Psoas muscle (tissue), 8 donors: ENCODE measurements around the gene DNAJB12. TPM values are rescaled to one million over a fixed set of nuclear protein-coding genes. Genes with fewer than 3 reads are reported as not detected.
"Not testable (repeated sequence)": the region's sequence is repeated elsewhere in the genome, so short reads cannot be mapped to it uniquely, and the experiment has no call there.

Source experiments
- ATAC-seq, 4 donors: fragments of 200-7000 bp; cut with Tn5 transposase; one replicate each; pipeline ENCODE4 v1.9.1; 2020; ENCODE audit warnings: moderate library complexity in 3 of 4, mild to moderate bottlenecking in 2 of 4
- DNase-seq, 2 donors: peaks; one replicate each; pipeline ENCODE4 v3.0.0-alpha.2; 2020
- H3K27ac ChIP-seq: fragments of 200-600 bp; one replicate; pipeline ENCODE4 v1.8.0; 2022
- H3K27me3 ChIP-seq, 3 donors: fragments of 200-600 bp in 1 of 3; one replicate each; pipeline versions ENCODE4 v1.6.1 to v1.8.0; 2013 to 2022; ENCODE audit warnings: low read length in 2 of 3, mild to moderate bottlenecking in 2 of 3, moderate library complexity in 1 of 3; ENCODE audit not compliant: insufficient read depth in 3 of 3
- H3K36me3 ChIP-seq, 2 donors: fragments of 200-600 bp in 1 of 2; one replicate each; pipeline versions ENCODE4 v1.6.1 to v1.8.0; 2013 to 2022; ENCODE audit warnings: low read depth in 1 of 2, mild to moderate bottlenecking in 1 of 2, moderate library complexity in 1 of 2; ENCODE audit not compliant: insufficient read depth in 1 of 2
- H3K4me1 ChIP-seq: fragments of 200-600 bp; one replicate; pipeline ENCODE4 v1.8.0; 2022
- H3K4me3 ChIP-seq: fragments of 200-600 bp; one replicate; pipeline ENCODE4 v1.8.0; 2022; ENCODE audit warnings: mild to moderate bottlenecking
- H3K9me3 ChIP-seq: fragments of 200-600 bp; one replicate; pipeline ENCODE4 v1.8.0; 2022
- CTCF ChIP-seq: fragments of 200-600 bp; IDR thresholded peaks from one replicate; pipeline ENCODE4 v1.8.0; 2022; ENCODE audit warnings: antibody characterized with exemption
- WGBS, 3 donors: extraction: QIAGEN DNeasy Blood & Tissue Kit; methylation state at CpG; one replicate each; pipeline versions ENCODE4 v1.1.6 to v1.1.7; 2013; 5-methylcytosine and 5-hydroxymethylcytosine counted together
- intact Hi-C, 2 donors: fragments of 100-400 bp; cut with DNase I; formaldehyde crosslinking; loops; one replicate each; pipeline versions ENCODE4 v1.11.0 to v1.14.2; 2022
- long read RNA-seq, 2 donors: library from polyadenylated mRNA; unstranded; transcript quantifications; one replicate each; pipeline ENCODE4 v2.0.0, GENCODE V29; 2021
- polyA plus RNA-seq, 3 donors: library from polyadenylated mRNA; stranded (reverse); fragments of 200-250 nt; gene quantifications; one replicate each; pipeline ENCODE4 v1.2.3, GENCODE V29; 2013
- total RNA-seq, 4 donors: library from RNA; stranded (reverse); fragmentation: NEBNext Ultra II Directional in 2 of 4; extraction: Animal tissue kit (Norgen Biotek cat#: 25700) in 2 of 4; gene quantifications; one replicate each; pipeline versions ENCODE4 v1.2.1 to v1.2.4, GENCODE V29; 2021 to 2023
- donor health status: healthy with polysubstance abuse.
- donor health status: DM: no; HTN: no; CAD: no; lungs with moderate emphysema.
- donor health status: Bipolar disorder and iron deficiency.
- donor health status: healthy.
- donor health status: DM: yes; HTN: yes; CAD: no.
- donor health status: DM: no; HTN: no; CAD: no.
- donor health status: DM: no; HTN: no; CAD: no.
- donor health status: DM: yes; HTN: yes; CAD: no.

The DNAJB12 gene
- total RNA-seq, result 10 to 100 TPM; 24.0 to 38.7 (median 34.0) TPM
- polyA plus RNA-seq, result 10 to 100 TPM; 22.1 to 24.9 (median 22.5) TPM
- long read RNA-seq, donor 1, full-length matches to known transcripts, result 20 of 49 reads
- long read RNA-seq, donor 1, partial matches to known transcripts, result 2 of 49 reads
- long read RNA-seq, donor 1, other reads (novel, unspliced or antisense), result 27 of 49 reads
- long read RNA-seq, donor 2, full-length matches to known transcripts, result 79 of 174 reads
- long read RNA-seq, donor 2, partial matches to known transcripts, result 7 of 174 reads
- long read RNA-seq, donor 2, other reads (novel, unspliced or antisense), result 88 of 174 reads

GRCh38 chr10:72354356-72355213 is at the start of gene DNAJB12:
Gene DNAJB12 (minus strand): TSS chr10:72354919. CDS start chr10:72354897, 22 bp downstream.
- Histone ChIP-seq H3K4me3 (peak within 1 kb of the TSS; percentile 95), H3K36me3 (peaks cover 0 to 23% of the 10 kb centered on the region in 2 donors), H3K4me1 (peaks cover 20% of the 10 kb centered on the region), H3K9me3 (no peaks in the 10 kb centered on the region), H3K27me3 (no peaks in the 10 kb centered on the region), H3K27ac (peak within 1 kb of the TSS; percentile 93)
- TF ChIP-seq CTCF, result peak; percentile 6
- ATAC-seq (peak; percentile 89 to 93 (median 90)), DNase-seq (peak; percentile 90 to 96)
- intact Hi-C loops, result no loop called here
- 0 to 1% (median 0%) methylated on average over 68 to 74 of the region's 74 CpGs for WGBS, 3 donors

- WGBS, 3 donors, result 93 to 94% (median 94%) methylated on average over 3 of the region's 3 CpGs
- H3K9me3 ChIP-seq, H3K27me3 ChIP-seq, DNase-seq, H3K4me3 ChIP-seq, H3K27ac ChIP-seq, intact Hi-C loops, ATAC-seq, H3K4me1 ChIP-seq: not testable (repeated sequence)
- H3K36me3 ChIP-seq, result peaks cover 0 to 10% of the 10 kb centered on the region in 2 donors
Measured at GRCh38 chr10:72395581-72395980, 40.9 kb upstream of the DNAJB12 start.

GRCh38 chr10:72392571-72392970 is 37.9 kb upstream of the DNAJB12 start:
- H3K36me3 ChIP-seq, result peaks cover 0 to 10% of the 10 kb centered on the region in 2 donors
- WGBS, 3 donors, result 91 to 94% (median 93%) methylated on average over 1 of the region's 1 CpG
- H3K27me3 ChIP-seq, result no peaks in the 10 kb centered on the region
- DNase-seq (no peak), ATAC-seq (no peak)
- H3K4me3 ChIP-seq, result no peak overlapping the region
- H3K27ac ChIP-seq, result no peak overlapping the region
- intact Hi-C loops, result no loop called here
- no peaks in the 10 kb centered on the region for H3K9me3 ChIP-seq
- TF ChIP-seq CTCF, result no peak
- H3K4me1 ChIP-seq, result no peaks in the 10 kb centered on the region

- Histone ChIP-seq H3K4me1 (no peaks in the 10 kb centered on the region), H3K36me3 (peaks cover 0 to 10% of the 10 kb centered on the region in 2 donors), H3K9me3 (no peaks in the 10 kb centered on the region), H3K4me3 (no peak overlapping the region), H3K27ac (no peak overlapping the region), H3K27me3 (no peaks in the 10 kb centered on the region)
- no peak for DNase-seq
- 83 to 88% (median 87%) methylated on average over 2 of the region's 2 CpGs for WGBS, 3 donors
- no peak for TF ChIP-seq CTCF
- no peak for ATAC-seq
- intact Hi-C loops, result no loop called here
Measured at GRCh38 chr10:72390764-72391163, 36.0 kb upstream of the DNAJB12 start.

- no peak overlapping the region for H3K4me3 ChIP-seq
- H3K4me1 ChIP-seq, result no peaks in the 10 kb centered on the region
- H3K27ac ChIP-seq, result no peak overlapping the region
- H3K9me3 ChIP-seq, result no peaks in the 10 kb centered on the region
- intact Hi-C loops, result no loop called here
- no peak for TF ChIP-seq CTCF
- no peak for ATAC-seq
- no peak for DNase-seq
- 77 to 92% (median 81%) methylated on average over 5 of the region's 5 CpGs for WGBS, 3 donors
- peaks cover 0 to 10% of the 10 kb centered on the region in 2 donors for H3K36me3 ChIP-seq
- no peaks in the 10 kb centered on the region for H3K27me3 ChIP-seq
Measured at GRCh38 chr10:72389716-72390115, 35.0 kb upstream of the DNAJB12 start.
